Inferior parietal cortex (tissue), 1 donor: ENCODE data around the gene DEAF1.

Experiments
- DNase-seq: peaks from one replicate; pipeline ENCODE4 v3.0.0-alpha.2; 2016; ENCODE audit errors: extremely low spot score

DEAF1 gene

DNA sequence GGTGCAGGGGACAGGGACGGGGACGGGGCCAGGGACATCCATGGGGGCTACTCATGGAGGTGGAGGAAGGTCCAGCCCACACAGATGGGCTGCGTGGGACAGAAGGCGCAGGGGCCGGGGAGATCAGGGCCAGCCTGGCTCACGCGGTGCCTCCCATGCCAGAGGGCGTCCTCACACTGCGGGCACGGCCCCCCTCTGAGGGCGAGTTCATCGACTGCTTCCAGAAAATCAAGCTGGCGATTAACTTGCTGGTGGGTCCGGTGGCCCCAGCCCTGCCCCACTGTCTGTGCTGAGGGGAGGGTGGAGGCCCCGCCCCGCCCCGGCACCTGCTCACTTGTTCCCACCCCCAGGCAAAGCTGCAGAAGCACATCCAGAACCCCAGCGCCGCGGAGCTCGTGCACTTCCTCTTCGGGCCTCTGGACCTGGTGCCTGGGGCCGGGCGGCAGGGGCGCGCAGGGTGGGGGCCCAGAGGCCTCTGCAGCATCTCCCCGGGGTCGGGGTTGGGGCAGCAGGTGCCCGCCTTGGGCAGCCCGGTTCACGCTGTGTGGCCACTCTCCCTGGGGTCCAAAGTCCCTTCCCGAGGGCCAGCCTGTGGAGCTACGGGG is 26.8 kb upstream of the DEAF1 start:
- DNase-seq = no peak

DNA sequence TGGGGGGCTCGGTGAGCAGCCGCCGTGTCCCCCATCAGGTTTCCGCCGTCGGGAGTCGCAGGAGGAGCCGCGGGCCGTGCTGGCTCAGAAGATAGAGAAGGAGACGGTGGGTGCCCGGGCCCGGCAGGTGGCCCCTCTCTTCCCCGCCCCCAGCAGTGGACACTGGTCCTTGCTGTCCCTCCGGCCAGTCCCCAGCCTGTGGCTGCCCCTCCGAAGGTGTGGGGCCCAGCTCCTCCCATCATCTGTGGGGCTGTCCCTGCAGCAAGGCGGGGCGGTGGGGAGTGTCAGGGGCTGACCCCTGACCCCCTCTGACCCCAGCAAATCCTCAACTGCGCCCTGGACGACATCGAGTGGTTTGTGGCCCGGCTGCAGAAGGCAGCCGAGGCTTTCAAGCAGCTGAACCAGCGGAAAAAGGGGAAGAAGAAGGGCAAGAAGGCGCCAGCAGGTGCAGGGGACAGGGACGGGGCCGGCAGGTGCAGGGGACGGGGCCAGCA is 26.3 kb upstream of the DEAF1 start:
- DNase-seq = no peak

DNA sequence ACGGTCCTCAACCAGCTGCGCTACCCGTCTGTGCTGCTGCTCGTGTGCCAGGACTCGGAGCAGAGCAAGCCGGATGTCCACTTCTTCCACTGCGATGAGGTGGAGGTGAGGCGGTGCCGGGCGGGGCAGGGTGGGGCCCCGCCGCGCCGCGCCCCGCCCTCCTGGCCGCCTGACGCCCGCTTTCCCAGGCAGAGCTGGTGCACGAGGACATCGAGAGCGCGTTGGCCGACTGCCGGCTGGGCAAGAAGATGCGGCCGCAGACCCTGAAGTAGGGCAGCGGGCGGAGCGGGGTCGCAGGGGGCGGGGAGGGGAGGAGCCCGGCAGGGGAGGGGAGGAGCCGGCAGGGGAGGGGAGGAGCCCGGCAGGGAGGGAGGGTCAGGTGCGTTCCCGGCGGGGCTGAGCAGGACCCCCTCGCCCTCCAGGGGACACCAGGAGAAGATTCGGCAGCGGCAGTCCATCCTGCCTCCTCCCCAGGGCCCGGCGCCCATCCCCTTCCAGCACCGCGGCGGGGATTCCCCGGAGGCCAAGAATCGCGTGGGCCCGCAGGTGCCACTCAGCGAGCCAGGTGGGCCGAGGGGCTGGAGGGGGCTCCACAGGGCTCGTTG is 25.7 kb upstream of the DEAF1 start:
- DNase-seq = no peak

DNA sequence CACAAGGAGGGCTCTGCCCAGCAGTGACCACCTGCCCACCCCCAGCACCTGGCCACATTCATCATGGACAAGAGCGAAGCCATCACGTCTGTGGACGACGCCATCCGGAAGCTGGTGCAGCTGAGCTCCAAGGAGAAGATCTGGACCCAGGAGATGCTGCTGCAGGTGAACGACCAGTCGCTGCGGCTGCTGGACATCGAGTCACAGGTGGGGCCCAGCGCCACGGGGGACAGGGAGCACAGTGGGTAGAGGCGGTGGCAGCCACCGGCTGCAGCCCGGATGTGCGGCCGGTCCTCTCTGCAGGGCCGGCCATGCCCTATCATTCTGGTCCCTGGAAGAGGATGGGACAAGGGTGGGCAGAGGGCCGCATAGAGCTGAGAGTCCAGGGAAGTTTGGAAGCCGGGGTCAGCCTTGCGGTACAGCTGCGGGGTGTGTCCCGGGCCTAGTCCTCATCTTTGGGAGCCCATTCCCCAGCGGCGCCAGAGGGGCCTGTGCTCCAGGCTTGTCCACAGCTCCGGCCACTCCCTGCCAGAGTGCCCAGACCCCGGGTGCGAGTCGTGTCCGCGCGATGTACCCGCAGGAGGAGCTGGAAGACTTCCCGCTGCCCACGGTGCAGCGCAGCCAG is 25.1 kb upstream of the DEAF1 start:
- no peak for DNase-seq

DNA sequence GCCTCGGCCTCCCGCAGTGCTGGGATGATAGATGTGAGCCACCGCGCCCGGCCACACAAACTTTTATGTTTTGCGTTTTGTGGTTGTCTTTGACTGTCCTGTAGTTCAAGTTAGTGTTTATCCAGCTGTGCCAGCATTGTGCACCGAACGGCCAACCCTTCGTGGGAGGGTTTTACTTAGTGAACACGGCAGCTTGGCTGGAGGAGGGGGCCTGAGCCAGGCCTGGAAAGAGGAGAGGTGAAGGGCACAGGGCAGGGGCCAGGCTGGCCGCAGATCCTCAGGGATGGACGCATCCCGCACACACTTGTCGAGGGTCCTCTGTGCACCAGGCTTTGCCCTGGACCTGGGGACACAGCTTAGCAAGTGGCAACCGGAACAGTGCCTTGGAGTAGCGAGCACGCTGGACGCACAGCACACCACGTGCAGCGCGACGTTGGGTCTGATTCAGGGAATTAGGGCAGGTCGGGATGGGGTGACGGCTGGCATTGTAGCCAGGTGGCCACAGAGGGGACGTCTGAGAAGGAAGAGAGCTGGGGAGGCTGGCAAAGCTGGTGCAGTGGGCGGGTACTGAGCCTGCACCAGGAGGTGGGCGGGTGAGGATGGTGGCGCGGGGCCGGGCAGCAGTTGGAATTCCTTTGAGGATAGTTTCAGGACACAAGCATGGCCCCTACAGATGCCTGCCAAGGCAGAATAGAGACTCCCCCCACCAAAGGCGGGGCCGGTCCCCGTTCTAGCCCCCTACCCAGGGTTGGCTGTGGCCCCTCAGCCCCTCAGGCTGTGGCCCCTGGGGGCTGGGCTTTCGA is 24.4 kb upstream of the DEAF1 start:
- DNase-seq = no peak

DNA sequence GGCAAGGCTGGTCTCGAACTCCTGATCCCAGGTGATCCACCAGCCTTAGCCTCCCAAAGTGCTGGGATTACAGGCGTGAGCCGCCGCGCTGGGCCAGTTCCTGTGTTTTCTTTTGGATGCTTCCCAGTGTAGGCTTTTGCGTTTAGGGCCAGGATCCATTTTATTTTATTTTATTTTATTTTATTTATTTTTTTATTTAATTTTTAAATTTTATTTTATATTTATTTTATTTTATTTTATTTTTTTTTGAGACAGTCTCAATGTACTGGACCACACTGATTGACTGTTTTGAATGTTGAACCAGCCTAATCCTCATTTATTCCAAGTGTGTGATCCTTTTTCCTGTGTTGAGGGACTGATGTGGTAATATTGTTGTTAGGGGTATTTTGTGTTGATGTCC is 19.4 kb upstream of the DEAF1 start:
- no peak for DNase-seq

DNA sequence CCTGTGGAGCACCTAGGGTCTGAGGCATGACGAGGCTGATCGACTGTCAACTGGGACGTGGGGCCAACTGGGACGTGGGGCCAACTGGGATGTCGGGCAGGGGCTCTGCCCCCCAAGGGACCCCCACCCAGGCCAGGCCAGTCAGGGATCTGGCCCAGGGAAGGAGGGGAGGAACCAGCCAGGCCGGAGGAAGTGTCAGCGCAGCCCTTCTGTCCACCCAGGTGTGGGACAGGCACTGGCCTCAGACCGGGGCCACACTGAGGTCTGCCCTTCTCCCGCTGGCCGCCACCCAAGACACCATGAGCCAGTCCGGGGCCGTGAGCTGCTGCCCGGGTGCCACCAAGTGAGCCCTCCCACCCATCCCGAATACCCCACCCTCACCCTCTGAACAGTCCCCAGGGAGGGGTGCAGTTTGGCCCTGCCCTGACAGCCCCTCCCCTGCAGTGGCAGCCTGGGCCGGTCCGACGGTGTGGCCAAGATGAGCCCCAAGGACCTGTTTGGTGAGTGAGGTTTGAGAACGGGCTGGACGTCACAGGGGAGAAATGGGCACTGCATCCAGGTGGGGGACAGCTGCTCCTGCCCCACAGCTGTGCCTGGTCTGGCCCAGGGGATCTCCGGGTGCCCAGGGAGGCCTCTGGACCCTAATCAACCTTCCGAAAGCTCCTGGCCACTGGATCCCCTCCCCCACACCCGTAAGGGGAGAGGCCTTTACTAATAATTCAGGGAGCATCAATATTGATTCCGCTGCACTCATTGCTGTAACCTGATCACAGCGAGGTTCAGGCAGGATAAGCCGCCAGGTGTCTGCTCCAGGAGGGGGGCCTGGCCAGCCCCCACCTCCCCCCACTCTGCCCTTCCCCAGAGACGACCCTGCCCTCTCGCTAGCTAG is 14.3 kb upstream of the DEAF1 start:
- DNase-seq = no peak

DNA sequence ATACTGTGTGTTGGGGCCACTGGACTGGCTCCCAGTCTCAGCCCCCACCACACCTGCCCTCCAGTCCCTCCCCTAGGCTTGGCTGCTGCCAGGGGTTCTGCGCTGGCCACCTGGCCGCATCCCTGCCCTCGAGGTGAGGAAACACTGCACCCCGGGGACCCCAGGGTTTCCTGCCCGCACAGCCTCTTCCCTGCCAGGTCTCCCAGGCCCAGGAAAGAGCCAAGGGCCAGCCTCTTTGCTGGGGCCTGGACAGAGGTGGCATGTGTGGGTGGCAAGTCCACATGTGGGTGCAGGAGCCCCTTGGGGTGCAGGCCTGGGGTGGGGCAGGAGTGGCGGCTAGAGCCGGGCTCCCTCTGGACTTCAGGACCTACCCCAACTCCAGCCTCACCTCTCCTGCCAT is 13.5 kb upstream of the DEAF1 start:
- DNase-seq = no peak

DNA sequence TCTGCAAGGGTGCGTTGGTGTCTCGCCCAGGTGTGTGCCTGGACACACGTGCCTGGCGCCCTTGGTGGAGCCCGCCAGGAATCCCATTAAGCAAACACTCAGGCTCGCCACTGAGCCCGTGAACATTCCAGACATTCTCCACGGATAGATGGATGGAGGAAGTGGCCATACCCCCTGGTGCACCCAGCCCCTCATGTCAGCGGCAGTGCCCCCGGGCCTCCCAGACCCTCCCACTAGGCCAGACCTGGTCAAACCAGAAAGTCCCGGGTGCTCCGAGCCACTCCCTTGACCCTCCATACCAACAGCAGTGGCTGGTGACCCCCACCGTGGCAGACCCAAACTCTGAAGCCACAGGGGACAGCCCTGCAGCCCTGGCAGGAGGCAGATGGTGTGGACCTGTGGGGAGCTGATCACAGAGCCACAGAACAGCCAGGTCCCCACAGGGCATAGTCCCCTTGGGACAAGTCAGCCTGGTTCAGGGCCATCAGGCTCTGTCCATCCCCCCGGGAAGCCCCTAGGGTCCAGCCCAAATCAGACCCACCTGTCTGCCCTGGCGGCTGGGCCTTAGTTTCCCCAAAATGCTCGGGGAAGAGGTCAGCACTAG is 12.9 kb upstream of the DEAF1 start:
- DNase-seq = no peak

DNA sequence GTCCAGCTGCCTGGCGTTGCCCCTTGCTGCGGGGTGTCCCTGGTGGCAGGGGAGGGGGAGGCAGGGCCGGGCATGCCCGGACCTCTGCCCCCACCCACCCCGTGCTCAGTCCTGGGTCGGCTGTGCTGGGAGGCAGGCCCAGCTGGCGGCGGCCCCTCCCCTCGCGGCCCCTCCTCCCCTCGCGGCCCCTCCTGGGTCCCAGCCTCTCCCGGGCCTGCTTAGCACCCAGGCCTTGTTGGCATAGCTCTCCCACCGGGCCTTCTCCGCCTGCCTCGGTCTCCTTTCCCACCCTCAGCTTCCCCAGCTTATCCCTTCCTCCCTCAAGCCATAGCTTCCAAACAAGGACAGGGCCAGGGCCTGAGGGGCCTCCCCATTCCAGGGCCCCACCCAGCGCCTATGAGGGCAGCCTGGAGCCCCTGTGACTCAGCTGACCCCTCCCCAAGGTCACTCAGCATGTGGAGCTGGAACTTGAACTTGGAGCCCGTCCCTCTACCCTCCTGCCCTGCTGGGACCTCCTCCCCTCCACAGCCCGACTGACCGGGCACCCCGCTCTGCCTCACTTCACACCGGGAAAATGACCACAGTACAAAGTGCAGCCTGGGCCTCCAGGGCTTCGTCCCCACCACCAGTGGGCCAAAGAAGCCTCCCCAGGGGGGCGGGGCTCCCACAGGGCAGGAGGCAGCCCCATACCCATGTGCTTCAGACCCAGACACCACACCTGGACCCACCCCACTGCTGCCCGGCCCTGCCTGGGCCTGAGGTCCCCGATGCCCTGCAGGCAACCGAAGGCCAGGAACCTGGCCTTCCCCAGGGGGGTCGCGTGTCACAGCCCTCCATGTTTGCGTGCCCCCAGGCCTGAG is 12.2 kb upstream of the DEAF1 start:
- no peak for DNase-seq

DNA sequence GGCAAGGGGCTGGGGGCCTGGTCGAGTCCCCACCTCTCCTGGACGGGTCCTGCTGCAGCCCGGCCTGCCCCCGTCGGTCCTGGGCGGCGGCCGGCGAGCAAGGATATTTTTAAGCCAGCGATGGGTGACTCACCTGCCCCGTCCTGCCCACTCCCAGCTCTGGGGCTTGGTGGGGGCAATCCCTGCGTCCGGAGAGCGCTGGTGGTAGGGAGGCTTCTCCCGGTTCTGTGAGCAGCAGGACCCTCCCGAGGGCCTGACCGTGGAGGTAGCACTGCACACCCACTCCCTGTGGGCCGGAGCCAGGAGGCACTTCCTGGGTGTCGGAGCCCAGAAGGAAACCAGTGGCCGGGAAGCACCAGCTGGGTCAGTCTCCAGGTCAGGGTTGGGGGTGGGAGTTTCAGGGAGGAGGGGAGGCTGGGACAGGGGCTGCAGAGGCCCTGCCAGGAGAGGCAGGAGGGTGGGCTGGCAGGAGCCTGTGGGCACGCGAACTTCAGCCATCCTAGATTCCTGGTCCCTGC is 11.5 kb upstream of the DEAF1 start:
- DNase-seq = no peak

DNA sequence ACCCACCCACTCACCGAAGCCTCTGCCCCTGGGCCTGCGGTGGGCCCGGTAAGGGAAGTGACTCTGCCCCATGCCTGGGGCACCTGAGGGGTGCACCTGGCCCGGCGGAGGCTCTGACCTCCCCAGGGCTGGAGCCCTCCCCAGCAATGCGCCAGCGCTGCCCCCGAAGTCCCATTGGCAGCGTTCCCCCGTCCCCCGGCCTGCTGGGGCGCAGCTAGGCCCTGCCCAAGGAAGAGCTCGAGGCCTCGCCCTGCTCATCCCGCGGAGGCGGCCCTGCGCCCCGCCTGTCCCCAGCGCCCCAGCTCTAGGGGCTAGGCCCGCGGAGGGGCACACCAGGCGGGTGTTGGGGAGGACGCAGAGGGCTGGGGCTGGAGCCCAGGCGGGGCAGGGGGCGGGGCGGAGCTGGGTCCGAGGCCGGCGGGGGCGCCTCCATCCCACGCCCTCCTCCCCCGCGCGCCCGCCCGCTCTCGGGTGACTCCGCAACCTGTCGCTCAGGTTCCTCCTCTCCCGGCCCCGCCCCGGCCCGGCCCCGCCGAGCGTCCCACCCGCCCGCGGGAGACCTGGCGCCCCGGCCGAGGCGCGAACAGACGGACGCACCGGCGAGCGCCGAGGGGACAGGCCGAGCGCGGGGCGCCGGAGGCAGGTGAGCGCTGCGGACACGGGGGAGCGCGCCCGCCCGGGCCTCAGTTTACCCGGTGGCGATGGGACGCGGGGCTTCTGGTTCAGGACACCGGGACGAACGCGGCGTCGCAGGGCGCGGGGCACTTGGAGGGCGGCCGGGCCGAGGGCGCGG is 10.8 kb upstream of the DEAF1 start, which contains the start of gene EPS8L2:
TSS of gene EPS8L2 (plus strand) at position 586 of the 793 bp plus-strand sequence. CDS start 3,177 bp downstream, outside the sequence.
- DNase-seq = no peak

DNA sequence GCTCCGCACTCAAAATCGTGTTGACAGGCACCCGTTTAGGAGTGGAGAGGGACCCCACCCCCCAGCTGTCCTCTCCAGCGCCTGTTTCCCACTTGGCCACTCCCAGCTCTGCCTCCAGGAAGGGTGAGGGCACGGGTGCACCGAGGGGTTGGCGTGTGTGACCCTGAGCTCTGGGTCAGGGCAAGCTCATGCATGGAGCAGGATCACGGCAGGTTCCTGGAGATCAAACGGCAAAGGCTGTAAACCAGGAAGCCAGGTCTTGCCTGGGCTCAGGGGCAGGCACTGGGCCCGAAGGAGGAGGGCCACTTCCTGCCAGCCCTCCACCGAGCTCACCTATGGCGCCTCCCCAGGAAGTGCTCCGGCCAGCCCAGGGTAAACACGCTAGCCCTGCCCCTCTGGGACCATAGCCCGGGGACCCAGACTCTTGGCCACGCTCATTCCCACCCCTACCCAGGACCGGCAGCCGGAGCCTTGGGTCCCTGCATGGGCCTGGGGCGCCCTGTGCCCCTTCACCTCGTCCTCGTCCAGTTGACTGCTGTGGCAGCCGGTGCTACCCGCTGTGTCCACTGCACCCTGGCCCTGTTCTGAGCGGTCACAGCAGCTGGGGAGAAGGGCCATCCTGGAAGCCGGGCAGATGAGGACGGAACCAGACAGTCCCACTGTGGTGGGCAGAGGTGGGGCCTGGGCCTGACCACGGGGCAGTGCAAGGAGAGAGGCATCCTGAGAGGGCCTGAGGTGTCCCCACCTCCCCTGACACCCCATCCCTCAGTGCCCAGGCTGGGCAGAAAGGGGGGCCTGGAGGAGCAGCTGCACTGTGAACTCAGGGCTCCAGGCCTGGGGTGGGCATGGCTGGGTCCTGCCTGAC is 10.0 kb upstream of the DEAF1 start:
- no peak for DNase-seq

DNA sequence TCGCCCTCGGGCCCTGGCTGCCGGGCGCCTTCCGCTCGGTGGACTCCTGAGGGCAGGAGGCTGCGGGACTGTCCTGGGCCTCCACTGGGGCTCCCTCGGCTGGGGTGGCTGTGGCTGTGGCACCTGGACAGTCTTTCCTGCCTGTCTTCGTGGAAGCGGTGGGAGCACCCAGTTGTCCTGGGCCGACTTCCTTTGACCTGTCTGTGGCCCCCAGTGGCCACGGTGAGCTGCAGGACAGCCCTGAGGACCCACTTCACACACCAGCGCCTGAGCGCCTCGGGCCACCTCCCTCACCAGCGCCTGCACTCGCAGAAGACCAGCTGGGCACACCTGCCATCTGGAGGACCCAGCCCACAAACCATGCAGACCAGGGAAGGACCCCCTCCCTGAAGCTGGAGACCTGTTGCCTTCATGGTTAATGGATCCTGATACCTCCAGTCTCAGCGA is 9.2 kb upstream of the DEAF1 start:
- no peak for DNase-seq

DNA sequence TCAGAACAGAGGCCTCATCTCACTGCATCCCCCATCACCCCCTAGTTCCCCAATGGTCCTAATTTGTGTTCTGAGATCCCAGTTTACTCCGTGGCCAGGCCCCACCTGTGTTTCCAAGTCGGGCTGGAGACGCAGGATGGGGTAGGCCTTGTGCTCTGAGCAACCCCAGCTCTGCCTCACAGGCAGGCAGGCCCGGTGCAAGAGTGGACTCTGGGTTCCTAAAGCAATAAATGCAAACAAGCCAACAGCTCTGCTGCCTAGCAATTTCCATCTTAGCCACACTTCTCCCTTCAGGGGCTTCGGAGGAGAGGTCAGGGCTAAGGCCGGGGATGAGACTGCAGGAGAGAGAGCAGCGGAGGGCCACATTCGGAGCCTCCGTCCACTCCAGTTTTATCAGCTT is 8.5 kb upstream of the DEAF1 start:
- DNase-seq = no peak

DNA sequence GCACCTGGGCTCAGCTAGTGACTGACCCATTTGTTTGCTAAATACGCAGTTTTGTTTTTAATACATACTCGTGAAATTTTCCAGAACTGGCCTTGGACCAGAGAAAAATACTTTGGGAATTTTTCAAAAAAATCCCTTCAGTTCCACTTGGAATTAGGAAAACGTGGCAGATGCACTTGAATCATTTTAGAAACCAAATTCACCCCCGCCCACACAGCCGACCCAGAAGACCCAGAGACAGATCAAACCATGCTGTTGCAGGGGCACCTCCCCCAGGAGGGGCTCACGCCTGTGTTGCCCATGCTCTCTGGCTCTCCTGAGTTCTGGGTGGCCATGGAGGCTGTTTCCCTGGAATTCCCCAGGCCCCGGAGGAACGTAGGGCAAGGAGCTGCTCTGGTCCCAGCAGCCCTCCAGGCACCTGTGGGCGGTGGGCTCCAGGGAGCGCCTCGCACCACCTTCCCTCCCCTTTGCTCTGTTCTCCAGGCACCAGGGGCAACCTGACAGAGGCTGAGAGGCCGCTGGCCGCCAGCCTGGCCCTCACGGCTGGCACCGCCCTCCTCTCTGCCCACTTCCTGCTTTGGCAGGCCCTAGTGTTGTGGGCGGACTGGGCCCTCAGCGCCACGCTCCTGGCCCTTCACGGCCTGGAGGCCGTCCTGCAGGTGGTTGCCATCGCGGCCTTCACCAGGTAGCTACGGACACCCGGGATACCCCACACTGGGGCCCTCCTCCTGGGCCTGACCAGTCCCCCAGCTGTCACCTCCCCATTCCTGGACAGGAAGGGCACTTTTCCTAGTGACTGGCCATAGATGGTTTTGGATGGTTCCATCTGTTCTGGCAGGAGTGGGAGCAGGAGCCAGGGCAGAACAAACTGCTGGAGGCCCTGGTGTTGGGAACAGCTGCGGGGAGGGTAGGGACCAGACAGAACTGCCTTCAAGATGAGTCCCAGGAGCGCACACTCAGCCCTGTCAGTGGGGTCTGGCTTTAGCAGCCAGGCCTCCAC is 7.7 kb upstream of the DEAF1 start:
- no peak for DNase-seq
